ENCODE results near the gene CDK16. TPM values are rescaled to one million over a fixed set of nuclear protein-coding genes. Genes with fewer than 3 reads are reported as not detected.
A peak's percentile ranks its signal among the peaks of the same experiment; 100 is the strongest.

The CDK16 gene
- total and polyA plus RNA-seq, 8 donors: 81.1 to 113 (median 96.1) TPM

DNA sequence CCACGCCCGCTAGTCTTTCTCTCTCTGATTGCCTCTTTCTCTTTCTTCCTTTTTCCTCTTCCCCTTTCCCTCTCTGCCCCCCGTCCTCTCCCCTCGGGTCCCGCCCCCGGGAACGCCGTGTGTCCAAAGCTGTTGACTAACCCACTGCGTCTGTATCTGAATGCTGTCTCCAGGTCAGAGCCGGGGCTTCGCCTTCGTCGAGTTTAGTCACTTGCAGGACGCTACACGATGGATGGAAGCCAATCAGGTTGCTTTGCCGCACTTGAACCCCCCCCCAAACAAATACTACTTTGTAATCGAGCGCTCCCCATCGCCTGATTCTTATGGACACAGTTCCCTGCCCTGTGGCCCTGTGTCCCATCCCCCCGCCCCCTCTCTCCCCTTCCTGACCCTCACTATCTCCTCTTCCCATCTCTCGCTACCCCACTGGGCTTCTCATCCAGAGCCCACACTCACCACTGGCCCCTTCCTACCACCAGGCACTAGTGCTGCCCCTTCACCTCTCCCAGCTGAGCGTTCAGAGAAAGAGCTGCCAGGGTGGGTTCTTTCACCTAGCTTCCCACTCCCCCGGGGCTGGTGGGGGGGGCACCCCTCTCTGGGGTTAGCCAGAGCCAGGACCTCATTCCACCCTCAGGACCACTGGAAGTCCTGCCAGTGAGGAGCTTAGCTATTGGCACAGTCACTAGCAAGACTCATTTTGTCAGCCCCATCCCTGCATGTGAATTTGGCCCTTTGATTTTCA is 43.5 kb upstream of the CDK16 start:
- H3K27ac ChIP-seq: no peak overlapping the region
- DNase-seq (peak in 1 of 4 donors; percentile 14), ATAC-seq (no peak)
- no peak overlapping the region for H3K4me3 ChIP-seq
- no peaks in the 10 kb centered on the region for H3K9me3 ChIP-seq
- no peaks in the 10 kb centered on the region for H3K4me1 ChIP-seq
- intact Hi-C loops (cut with DNase I): no loop called here
- no peak for TF ChIP-seq CTCF (IDR thresholded peaks at IDR 0.05)
- H3K36me3 ChIP-seq: peaks cover 0 to 97% of the 10 kb centered on the region in 2 donors
- H3K27me3 ChIP-seq: no peaks in the 10 kb centered on the region

- no peaks in the 10 kb centered on the region for H3K27me3 ChIP-seq
- H3K4me3 ChIP-seq: no peak overlapping the region
- H3K27ac ChIP-seq: no peak overlapping the region
- no peaks in the 10 kb centered on the region for H3K4me1 ChIP-seq
- peaks cover 0 to 97% of the 10 kb centered on the region in 2 donors for H3K36me3 ChIP-seq
- peak in 1 of 4 donors; percentile 9 for DNase-seq
- ATAC-seq: no peak
- H3K9me3 ChIP-seq: no peaks in the 10 kb centered on the region
- no peak for TF ChIP-seq CTCF (IDR thresholded peaks at IDR 0.05)
- intact Hi-C loops (cut with DNase I): no loop called here
Observed at GRCh38 chrX:47175588-47175980, 42.9 kb upstream of the CDK16 start.

DNA sequence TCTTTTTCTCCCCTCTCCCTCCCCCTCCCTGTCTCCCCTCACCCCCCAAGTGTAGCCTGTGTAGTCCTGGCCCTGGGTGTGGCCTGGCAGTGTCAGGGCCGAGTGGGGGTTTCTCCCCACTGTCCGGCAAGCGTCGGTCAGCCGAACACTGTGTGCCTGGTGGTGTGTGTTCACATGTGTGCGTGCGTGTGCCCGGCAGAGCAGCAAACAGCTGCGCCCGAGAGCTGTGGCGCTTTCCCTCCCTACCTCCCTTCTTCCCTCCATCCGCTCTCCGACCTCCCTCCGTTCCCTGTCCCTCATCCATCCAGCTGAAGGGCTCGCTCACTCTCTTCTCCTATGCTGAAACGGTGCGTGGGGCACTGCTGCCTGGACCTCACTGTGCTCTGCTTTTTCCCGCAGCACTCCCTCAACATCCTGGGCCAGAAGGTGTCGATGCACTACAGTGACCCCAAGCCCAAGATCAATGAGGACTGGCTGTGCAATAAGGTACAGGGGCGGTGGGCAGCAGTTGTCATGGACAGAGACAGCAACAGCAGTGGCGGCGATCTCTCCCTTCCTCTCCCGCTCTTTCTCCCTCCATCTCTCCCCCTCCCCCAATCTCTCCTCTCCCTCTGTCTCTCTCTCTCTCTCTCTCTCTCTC is 42.3 kb upstream of the CDK16 start:
- H3K27me3 ChIP-seq: no peaks in the 10 kb centered on the region

GRCh38 chrX:47177079-47177478 is 41.4 kb upstream of the CDK16 start:
- Histone ChIP-seq H3K4me3 (no peak overlapping the region), H3K27ac (no peak overlapping the region), H3K4me1 (no peaks in the 10 kb centered on the region), H3K9me3 (no peaks in the 10 kb centered on the region), H3K27me3 (peaks cover 0 to under 1% of the 10 kb centered on the region in 2 donors), H3K36me3 (peaks cover 0 to 97% of the 10 kb centered on the region in 2 donors)
- no peak for ATAC-seq
- intact Hi-C loops (cut with DNase I): no loop called here
- peak in 1 of 4 donors; percentile 10 for DNase-seq
- no peak for TF ChIP-seq CTCF (IDR thresholded peaks at IDR 0.05)

More for the DNA sequence above, 42.3 kb upstream of the CDK16 start:
- H3K27ac ChIP-seq: no peak overlapping the region
- H3K4me3 ChIP-seq: no peak overlapping the region
- no peaks in the 10 kb centered on the region for H3K9me3 ChIP-seq
- DNase-seq: peak in 1 of 4 donors; percentile 19
- H3K36me3 ChIP-seq: peaks cover 0 to 97% of the 10 kb centered on the region in 2 donors
- intact Hi-C loops (cut with DNase I): no loop called here
- TF ChIP-seq CTCF (IDR thresholded peaks at IDR 0.05): no peak
- no peak for ATAC-seq
- H3K4me1 ChIP-seq: no peaks in the 10 kb centered on the region

DNA sequence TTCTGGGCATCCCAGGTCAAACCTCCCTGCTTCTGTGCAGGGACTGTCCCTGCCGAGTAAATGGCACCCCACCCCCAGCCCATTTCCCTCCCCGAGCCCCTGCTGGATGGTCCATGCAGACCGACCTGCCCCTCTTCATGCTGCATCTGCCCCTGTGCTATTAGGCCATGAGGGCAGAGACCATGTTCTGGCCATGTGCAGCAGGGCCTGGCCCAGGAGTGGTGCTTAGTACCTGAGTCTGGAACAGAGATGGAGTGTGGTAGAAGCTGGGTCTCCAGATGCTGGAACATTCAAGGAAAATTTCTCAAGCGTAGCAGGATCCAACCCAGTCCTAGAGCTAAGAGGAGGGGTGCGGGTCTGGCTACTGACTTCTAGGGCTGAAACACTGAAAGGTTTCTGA is 40.1 kb upstream of the CDK16 start:
- no peak for TF ChIP-seq CTCF (IDR thresholded peaks at IDR 0.05)
- Histone ChIP-seq H3K4me1 (no peaks in the 10 kb centered on the region), H3K36me3 (peaks cover 0 to 97% of the 10 kb centered on the region in 2 donors), H3K9me3 (no peaks in the 10 kb centered on the region), H3K27me3 (peaks cover 0 to 5% of the 10 kb centered on the region in 2 donors), H3K4me3 (no peak overlapping the region), H3K27ac (no peak overlapping the region)
- intact Hi-C loops (cut with DNase I): no loop called here
- DNase-seq (peak in 1 of 4 donors; percentile 27), ATAC-seq (no peak)

Measured in left lung (tissue), 10 donors.